Activated CD8-positive, alpha-beta memory T cell treated with anti-CD3 and anti-CD28 coated beads for 36 hours (primary cell): Measurements from ENCODE around the gene SLC10A1. TPM values are rescaled to one million over a fixed set of nuclear protein-coding genes. Genes with fewer than 3 reads are reported as not detected.

ENCODE experiments used
- CTCF ChIA-PET: fragments of 350-600 bp; sonication (Branson Sonifier 250); formaldehyde crosslinking; loops from one replicate; lab custom pipeline; 2021; ENCODE audit warnings: antibody characterized with exemption; lab: Charles Lee
- POLR2A ChIA-PET: fragments of 350-600 bp; sonication (Branson Sonifier 250); formaldehyde crosslinking; loops from one replicate; lab custom pipeline; 2021; ENCODE audit warnings: antibody characterized with exemption; lab: Charles Lee
- total RNA-seq, 2 experiments: library from RNA; stranded (reverse); gene quantifications; one replicate each; pipeline ENCODE4 v1.2.3, GENCODE V29; 2021

SLC10A1 gene
- total RNA-seq, 2 experiments from 2014 or later, result not detected

GRCh38 chr14:69811868-69812252 lies 14.8 kb upstream of the SLC10A1 start:
- ChIA-PET POLR2A (no interaction called here), CTCF (no interaction called here)

- CTCF ChIA-PET, result no interaction called here
- POLR2A ChIA-PET, result no interaction called here
Observed at GRCh38 chr14:69811227-69811867, 14.3 kb upstream of the SLC10A1 start.

GRCh38 chr14:69808919-69809808 lies 12.1 kb upstream of the SLC10A1 start:
- POLR2A ChIA-PET, result no interaction called here
- CTCF ChIA-PET, result interaction anchor here (1.4 kb wide), 1 partner anchor 10 kb away, joined by 3 read pairs; no protein-coding TSS in a partner anchor

GRCh38 chr14:69807192-69807591 lies 10.2 kb upstream of the SLC10A1 start:
- ChIA-PET POLR2A (no interaction called here), CTCF (interaction anchor here (0.6 kb wide), 1 partner anchor 12 kb away, joined by 6 read pairs; no protein-coding TSS in a partner anchor)

GRCh38 chr14:69804902-69805301 lies 7.9 kb upstream of the SLC10A1 start:
- POLR2A ChIA-PET, result no interaction called here
- CTCF ChIA-PET, result no interaction called here

GRCh38 chr14:69803753-69804152 lies 6.7 kb upstream of the SLC10A1 start:
- POLR2A ChIA-PET, result interaction anchor here (0.7 kb wide), 1 partner anchor 37 kb away, joined by 3 read pairs; no protein-coding TSS in a partner anchor

GRCh38 chr14:69798339-69798735 lies 1.3 kb upstream of the SLC10A1 start:
- CTCF ChIA-PET, result no interaction called here
- POLR2A ChIA-PET, result no interaction called here

More at GRCh38 chr14:69803753-69804152, 6.7 kb upstream of the SLC10A1 start:
- CTCF ChIA-PET, result no interaction called here

- ChIA-PET CTCF (no interaction called here), POLR2A (no interaction called here)
Observed at GRCh38 chr14:69797573-69798338, 715 bp upstream of the SLC10A1 start.

GRCh38 chr14:69795691-69796090 lies 1.4 kb downstream of the SLC10A1 start:
- POLR2A ChIA-PET, result no interaction called here
- CTCF ChIA-PET, result interaction anchor here (0.7 kb wide), 1 partner anchor 210 kb away, joined by 3 read pairs; no protein-coding TSS in a partner anchor

- ChIA-PET POLR2A (no interaction called here), CTCF (no interaction called here)
Observed at GRCh38 chr14:69794791-69795190, 2.2 kb downstream of the SLC10A1 start.

- ChIA-PET POLR2A (no interaction called here), CTCF (no interaction called here)
Observed at GRCh38 chr14:69792887-69793421, 4.1 kb downstream of the SLC10A1 start.

- CTCF ChIA-PET, result no interaction called here
- POLR2A ChIA-PET, result no interaction called here
Observed at GRCh38 chr14:69789118-69789640, 7.9 kb downstream of the SLC10A1 start.

- ChIA-PET CTCF (no interaction called here), POLR2A (no interaction called here)
Observed at GRCh38 chr14:69786603-69787002, 10.4 kb downstream of the SLC10A1 start.

- ChIA-PET CTCF (no interaction called here), POLR2A (no interaction called here)
Observed at GRCh38 chr14:69784942-69785341, 12.1 kb downstream of the SLC10A1 start.

- ChIA-PET POLR2A (interaction anchor here (1.4 kb wide), 1 partner anchor 14 kb away, joined by 5 read pairs; the partner anchor contains the start of gene SRSF5), CTCF (no interaction called here)
Observed at GRCh38 chr14:69780952-69781351, 16.1 kb downstream of the SLC10A1 start.

- CTCF ChIA-PET, result no interaction called here
- POLR2A ChIA-PET, result interaction anchor here (1.4 kb wide), 1 partner anchor 13 kb away, joined by 5 read pairs; the partner anchor contains the start of gene SRSF5
Observed at GRCh38 chr14:69780092-69780491, 16.9 kb downstream of the SLC10A1 start.

- CTCF ChIA-PET, result no interaction called here
- POLR2A ChIA-PET, result no interaction called here
Observed at GRCh38 chr14:69779088-69779487, 18.0 kb downstream of the SLC10A1 start.

GRCh38 chr14:69776875-69777453 lies 20.1 kb downstream of the SLC10A1 start:
- ChIA-PET CTCF (interaction anchor here (1.3 kb wide), 1 partner anchor 9 kb away, joined by 3 read pairs; no protein-coding TSS in a partner anchor), POLR2A (no interaction called here)

GRCh38 chr14:69775012-69775411 lies 22.0 kb downstream of the SLC10A1 start:
- POLR2A ChIA-PET, result no interaction called here

More at GRCh38 chr14:69775012-69775411, 22.0 kb downstream of the SLC10A1 start:
- CTCF ChIA-PET, result interaction anchor here (0.6 to 1.2 kb wide), 2 partner anchors 43 to 374 kb away, joined by 3 to 4 read pairs; no protein-coding TSS in a partner anchor
